Astrocyte of the cerebellum (primary cell): Measurements from ENCODE around the gene AGMO.
"Not testable (repeated sequence)": the region's sequence is repeated elsewhere in the genome, so short reads cannot be mapped to it uniquely, and the experiment has no call there.

ENCODE experiments used
- DNase-seq: peaks from one replicate; pipeline ENCODE4 v3.0.0-alpha.2; 2011; ENCODE audit warnings: low read depth
- H3K4me3 ChIP-seq: 2 replicates; pipeline ENCODE4 v1.5.1; 2011; ENCODE audit warnings: mild to moderate bottlenecking, low read depth, low read length, moderate library complexity
- in situ Hi-C: cut with HindIII; loops from 2 replicates; pipeline ENCODE4 v1.10.0; 2017; ENCODE audit warnings: low sequenced_read_pairs
- TF ChIP-seq, protein P1 (sequence below): IDR thresholded peaks from 2 replicates; pipeline ENCODE4 v1.5.1; 2012; ENCODE audit warnings: low read length, low read depth, moderate library complexity, mild to moderate bottlenecking; ENCODE audit errors: missing control alignments

AGMO gene

GRCh38 chr7:15544050-15544449, 17.8 kb downstream of the AGMO start:
- DNase-seq, result no peak
- in situ Hi-C loops, result no loop called here
- TF ChIP-seq, protein P1, sequence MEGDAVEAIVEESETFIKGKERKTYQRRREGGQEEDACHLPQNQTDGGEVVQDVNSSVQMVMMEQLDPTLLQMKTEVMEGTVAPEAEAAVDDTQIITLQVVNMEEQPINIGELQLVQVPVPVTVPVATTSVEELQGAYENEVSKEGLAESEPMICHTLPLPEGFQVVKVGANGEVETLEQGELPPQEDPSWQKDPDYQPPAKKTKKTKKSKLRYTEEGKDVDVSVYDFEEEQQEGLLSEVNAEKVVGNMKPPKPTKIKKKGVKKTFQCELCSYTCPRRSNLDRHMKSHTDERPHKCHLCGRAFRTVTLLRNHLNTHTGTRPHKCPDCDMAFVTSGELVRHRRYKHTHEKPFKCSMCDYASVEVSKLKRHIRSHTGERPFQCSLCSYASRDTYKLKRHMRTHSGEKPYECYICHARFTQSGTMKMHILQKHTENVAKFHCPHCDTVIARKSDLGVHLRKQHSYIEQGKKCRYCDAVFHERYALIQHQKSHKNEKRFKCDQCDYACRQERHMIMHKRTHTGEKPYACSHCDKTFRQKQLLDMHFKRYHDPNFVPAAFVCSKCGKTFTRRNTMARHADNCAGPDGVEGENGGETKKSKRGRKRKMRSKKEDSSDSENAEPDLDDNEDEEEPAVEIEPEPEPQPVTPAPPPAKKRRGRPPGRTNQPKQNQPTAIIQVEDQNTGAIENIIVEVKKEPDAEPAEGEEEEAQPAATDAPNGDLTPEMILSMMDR, result no peak
- H3K4me3 ChIP-seq, result no peak overlapping the region

DNA sequence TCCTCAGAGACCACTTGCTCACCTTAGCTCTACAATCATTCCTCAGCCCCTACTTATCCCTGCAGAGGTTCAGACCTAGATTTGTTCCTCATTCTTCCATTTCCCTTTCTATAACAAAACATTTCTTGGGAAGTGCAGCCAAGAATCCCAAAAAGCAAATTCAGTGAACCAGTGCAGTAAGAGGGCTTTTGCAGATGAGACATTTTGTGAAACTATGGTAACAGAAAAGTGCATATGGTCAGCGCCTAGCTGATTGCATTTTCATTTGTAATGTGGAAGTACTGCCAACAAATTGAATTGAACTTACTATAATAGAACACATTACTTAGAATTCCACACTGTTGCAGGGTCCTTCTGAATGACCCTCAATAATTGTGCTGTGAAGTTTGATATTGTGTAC, 18.6 kb downstream of the AGMO start:
- DNase-seq, result no peak
- TF ChIP-seq, protein P1, result no peak
- in situ Hi-C loops, result no loop called here
- H3K4me3 ChIP-seq, result no peak overlapping the region

DNA sequence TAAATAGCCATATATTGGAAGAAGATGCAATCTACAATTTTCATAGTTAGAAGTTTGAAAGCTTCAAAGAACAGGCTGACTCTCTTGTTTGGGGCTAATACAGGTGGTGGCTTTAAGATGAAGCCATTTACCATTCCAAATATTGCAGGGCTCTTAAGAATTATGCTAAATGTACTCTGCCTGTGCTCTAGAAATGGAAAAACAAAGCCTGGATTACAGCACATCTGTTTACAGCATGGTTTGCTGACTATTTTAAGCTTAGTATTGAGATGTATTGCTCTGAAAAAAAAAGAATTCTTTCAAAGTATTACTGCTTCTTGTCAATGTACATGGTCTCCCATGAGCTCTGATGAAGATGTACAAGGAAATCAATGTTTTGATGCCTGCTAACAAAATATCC, 34.2 kb downstream of the AGMO start:
- no peak for DNase-seq
- H3K4me3 ChIP-seq, result no peak overlapping the region
- in situ Hi-C loops, result no loop called here
- TF ChIP-seq, protein P1, result no peak

DNA sequence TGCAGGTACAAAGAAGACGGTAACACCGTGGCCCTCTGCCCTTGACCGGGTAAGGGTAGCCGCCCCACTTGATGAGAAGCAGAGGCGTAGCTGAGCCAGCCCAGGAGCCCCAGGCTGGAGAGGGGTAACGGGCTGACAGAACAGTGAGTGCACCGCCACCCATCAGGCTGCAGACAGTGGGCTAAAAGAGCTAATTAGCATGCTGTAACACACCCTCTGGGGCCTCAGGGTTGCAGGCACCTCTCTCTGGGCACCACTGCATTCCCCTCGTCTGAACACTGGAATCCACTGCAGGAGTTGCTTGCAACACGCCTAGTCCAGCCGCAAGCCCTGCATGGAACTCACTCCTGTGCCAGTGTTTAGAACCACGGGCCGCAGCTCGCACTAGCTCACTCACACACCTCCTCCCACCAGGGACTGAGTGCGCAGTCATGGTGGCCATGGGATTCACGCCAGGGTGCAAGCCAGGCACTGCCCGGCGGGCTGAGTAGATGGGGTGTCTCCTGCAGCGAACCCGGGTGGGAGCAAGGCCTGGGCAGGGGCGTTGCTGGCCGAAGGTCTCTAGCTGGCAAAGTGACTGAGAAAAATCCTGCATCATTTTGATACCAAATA, 36.1 kb downstream of the AGMO start:
- TF ChIP-seq, protein P1, result no peak
- in situ Hi-C loops, result no loop called here

DNA sequence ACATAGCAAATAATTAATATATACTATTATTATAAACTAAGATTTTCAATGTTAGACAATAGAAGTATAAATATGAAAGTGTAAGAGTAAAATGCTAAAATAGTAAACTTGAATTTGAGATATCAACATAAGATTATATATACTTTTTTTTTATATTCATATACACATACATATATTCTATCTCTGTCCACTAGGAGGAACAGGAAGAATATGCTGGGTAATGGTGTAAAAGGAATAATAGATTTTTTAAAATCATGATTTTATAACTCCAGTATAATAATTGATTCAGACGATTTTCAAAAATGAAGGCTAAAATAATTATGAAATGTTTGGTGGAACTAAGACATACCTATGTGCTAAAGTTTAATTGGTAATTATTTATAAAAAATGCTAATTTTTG, 37.7 kb downstream of the AGMO start:
- no peak for DNase-seq
- in situ Hi-C loops, result no loop called here
- TF ChIP-seq, protein P1, result no peak
- H3K4me3 ChIP-seq, result no peak overlapping the region

More for the DNA sequence above, 36.1 kb downstream of the AGMO start:
- no peak overlapping the region for H3K4me3 ChIP-seq
- no peak for DNase-seq

GRCh38 chr7:15517865-15518264, 44.0 kb downstream of the AGMO start:
- in situ Hi-C loops, H3K4me3 ChIP-seq, DNase-seq: not testable (repeated sequence)

- no peak overlapping the region for H3K4me3 ChIP-seq
- in situ Hi-C loops, result no loop called here
- TF ChIP-seq, protein P1, result no peak
- DNase-seq, result no peak
Measured at GRCh38 chr7:15515252-15515651, 46.6 kb downstream of the AGMO start.
